Measurements from ENCODE around the gene NLRX1.

DNA sequence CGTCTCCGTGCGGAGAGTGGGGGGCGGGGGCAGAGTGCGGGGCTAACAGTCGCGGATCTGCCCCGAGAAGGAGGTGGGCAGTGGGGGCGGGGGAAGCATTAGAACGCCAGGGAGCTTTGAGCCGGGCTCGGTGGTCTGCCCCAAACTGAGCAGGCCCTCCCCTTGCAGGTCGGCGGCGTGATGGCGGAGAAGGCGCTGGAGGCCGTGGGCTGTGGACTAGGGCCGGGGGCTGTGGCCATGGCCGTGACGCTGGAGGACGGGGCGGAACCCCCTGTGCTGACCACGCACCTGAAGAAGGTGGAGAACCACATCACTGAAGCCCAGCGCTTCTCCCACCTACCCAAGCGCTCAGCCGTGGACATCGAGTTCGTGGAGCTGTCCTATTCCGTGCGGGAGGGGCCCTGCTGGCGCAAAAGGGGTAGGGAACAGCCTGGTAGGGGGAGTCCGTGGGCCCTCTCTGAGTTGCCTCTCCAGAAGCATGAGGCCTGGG is 18.7 kb upstream of the NLRX1 start:
- TF ChIP-seq FOS (IDR thresholded peaks at IDR 0.05; ENCODE audit: borderline replicate concordance, insufficient read depth, low read length) (no peak), POLR2AphosphoS5 (IDR thresholded peaks at IDR 0.05; ENCODE audit: insufficient read depth, low read depth, low read length) (no peak), EZH2 (IDR thresholded peaks at IDR 0.05; ENCODE audit: borderline replicate concordance, low read depth, low read length, severe bottlenecking) (no peak), POLR2A (IDR thresholded peaks at IDR 0.05; ENCODE audit: low read depth, low read length) (no peak), JUN (IDR thresholded peaks at IDR 0.05; ENCODE audit: borderline replicate concordance, insufficient read depth, insufficient read length, low read depth) (no peak)
- TF ChIP-seq, protein P1, sequence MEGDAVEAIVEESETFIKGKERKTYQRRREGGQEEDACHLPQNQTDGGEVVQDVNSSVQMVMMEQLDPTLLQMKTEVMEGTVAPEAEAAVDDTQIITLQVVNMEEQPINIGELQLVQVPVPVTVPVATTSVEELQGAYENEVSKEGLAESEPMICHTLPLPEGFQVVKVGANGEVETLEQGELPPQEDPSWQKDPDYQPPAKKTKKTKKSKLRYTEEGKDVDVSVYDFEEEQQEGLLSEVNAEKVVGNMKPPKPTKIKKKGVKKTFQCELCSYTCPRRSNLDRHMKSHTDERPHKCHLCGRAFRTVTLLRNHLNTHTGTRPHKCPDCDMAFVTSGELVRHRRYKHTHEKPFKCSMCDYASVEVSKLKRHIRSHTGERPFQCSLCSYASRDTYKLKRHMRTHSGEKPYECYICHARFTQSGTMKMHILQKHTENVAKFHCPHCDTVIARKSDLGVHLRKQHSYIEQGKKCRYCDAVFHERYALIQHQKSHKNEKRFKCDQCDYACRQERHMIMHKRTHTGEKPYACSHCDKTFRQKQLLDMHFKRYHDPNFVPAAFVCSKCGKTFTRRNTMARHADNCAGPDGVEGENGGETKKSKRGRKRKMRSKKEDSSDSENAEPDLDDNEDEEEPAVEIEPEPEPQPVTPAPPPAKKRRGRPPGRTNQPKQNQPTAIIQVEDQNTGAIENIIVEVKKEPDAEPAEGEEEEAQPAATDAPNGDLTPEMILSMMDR (IDR thresholded peaks at IDR 0.05; ENCODE audit: extremely low read depth in 1 of 2, insufficient read depth in 1 of 2, low read depth in 1 of 2, low read length in 2 of 2): no peak
- TF ChIP-seq, protein P2, sequence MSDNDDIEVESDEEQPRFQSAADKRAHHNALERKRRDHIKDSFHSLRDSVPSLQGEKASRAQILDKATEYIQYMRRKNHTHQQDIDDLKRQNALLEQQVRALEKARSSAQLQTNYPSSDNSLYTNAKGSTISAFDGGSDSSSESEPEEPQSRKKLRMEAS (IDR thresholded peaks at IDR 0.05; ENCODE audit: insufficient read depth, insufficient read length): no peak
